Measurements from ENCODE around the gene HAUS3. TPM values are rescaled to one million over a fixed set of nuclear protein-coding genes. Genes with fewer than 3 reads are reported as not detected.

HAUS3 gene
- total RNA-seq, 1 donor from 2014 or later = 10.7 TPM

- peak overlapping the region; percentile 82 for H3K4me3 ChIP-seq (ENCODE audit: low read depth, low read length)
- peak; percentile 78 for DNase-seq (ENCODE audit: low read depth)
- no peak for TF ChIP-seq CTCF (conservative IDR thresholded peaks at IDR 0.05; ENCODE audit: low read depth, low read length)
Observed at GRCh38 chr4:2262145-2262943, 20.4 kb upstream of the HAUS3 start.

GRCh38 chr4:2261853-2262144 is 19.9 kb upstream of the HAUS3 start, which contains the start of gene MXD4:
Gene MXD4, minus strand, starts transcription at chr4:2262109. Its CDS starts 129 bp downstream, at chr4:2261980.
- DNase-seq (ENCODE audit: low read depth) = no peak
- TF ChIP-seq CTCF (conservative IDR thresholded peaks at IDR 0.05; ENCODE audit: low read depth, low read length) = no peak
- peak within 1 kb of the TSS; percentile 92 for H3K4me3 ChIP-seq (ENCODE audit: low read depth, low read length)

- no peak for TF ChIP-seq CTCF (conservative IDR thresholded peaks at IDR 0.05; ENCODE audit: low read depth, low read length)
- DNase-seq (ENCODE audit: low read depth) = no peak
Observed at GRCh38 chr4:2261110-2261852, 19.4 kb upstream of the HAUS3 start.

GRCh38 chr4:2260344-2261109 is 18.6 kb upstream of the HAUS3 start:
- H3K4me3 ChIP-seq (ENCODE audit: low read depth, low read length) = peak overlapping the region; percentile 92
- no peak for DNase-seq (ENCODE audit: low read depth)
- no peak for TF ChIP-seq CTCF (conservative IDR thresholded peaks at IDR 0.05; ENCODE audit: low read depth, low read length)

More at GRCh38 chr4:2261110-2261852, 19.4 kb upstream of the HAUS3 start:
- H3K4me3 ChIP-seq (ENCODE audit: low read depth, low read length) = peak overlapping the region; percentile 92

- H3K4me3 ChIP-seq (ENCODE audit: low read depth, low read length) = peak overlapping the region; percentile 92
- no peak for DNase-seq (ENCODE audit: low read depth)
- TF ChIP-seq CTCF (conservative IDR thresholded peaks at IDR 0.05; ENCODE audit: low read depth, low read length) = no peak
Observed at GRCh38 chr4:2259541-2260343, 17.8 kb upstream of the HAUS3 start.

GRCh38 chr4:2259036-2259540 is 17.2 kb upstream of the HAUS3 start:
- no peak overlapping the region for H3K4me3 ChIP-seq (ENCODE audit: low read depth, low read length)
- TF ChIP-seq CTCF (conservative IDR thresholded peaks at IDR 0.05; ENCODE audit: low read depth, low read length) = no peak
- DNase-seq (ENCODE audit: low read depth) = no peak
